NOMO-1 (cell line): ENCODE data around the gene TMC5.

ENCODE experiments used
- DNase-seq, 2 experiments: peaks; one replicate each; lab custom pipeline; 2025; ENCODE audit not compliant: unreplicated experiment in 2 of 2; lab: John Stamatoyannopoulos, UW

The TMC5 gene

GRCh38 chr16:19502395-19503131 lies 84.9 kb downstream of the TMC5 start:
- peak; percentile 22 to 56 for DNase-seq

GRCh38 chr16:19503461-19504075 lies 85.9 kb downstream of the TMC5 start:
- DNase-seq: no peak

DNA sequence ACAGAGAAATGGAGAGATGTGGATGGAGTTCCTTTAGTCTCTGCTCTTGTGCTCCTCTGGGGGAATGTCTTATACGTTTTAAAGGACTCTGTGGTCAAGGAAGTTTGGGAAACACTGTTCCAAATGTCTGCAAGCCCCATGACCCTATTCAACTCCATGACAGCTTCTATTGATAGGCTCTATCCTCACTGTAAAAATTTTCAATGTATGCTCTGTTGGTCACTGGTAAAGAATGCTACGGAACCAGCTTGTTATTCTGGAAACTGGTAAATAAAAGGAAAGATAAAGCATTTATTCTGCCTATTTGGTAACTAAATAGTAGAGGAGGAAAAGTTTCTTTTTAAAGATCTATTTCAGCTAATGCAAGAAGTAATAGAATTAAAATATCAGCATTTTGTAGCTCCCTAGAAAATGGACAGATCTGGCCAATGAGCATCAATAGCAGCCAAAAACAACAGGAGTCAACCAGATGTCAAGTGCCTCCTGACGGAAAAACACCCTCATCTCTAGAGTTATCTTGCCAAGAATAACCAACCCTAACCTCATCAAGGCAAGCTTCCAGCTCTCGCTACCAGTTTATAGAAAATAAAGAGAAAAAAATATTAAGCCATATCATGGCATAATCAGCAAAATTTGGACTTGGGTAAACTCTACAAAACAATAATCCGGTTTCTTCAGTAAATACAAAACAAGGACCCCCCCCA lies 88.1 kb downstream of the TMC5 start:
- no peak for DNase-seq

DNA sequence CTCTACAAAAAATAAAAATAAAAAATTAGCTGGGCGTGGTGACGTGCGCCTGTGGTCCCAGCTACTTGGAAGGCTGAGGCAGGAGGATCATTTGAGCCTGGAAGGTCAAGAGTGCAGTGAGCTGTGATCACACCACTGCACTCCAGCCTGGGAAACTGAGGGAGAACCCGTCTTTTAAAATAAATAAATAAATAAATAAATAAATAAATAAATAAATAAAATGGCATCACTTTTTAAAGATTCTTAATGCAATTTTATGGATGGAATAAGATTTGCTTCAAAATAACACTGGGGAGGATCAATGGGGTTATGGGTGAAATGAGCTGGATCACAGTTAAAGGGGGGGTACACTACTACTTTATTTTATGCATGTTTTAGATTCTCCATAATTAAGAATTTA lies 89.3 kb downstream of the TMC5 start:
- no peak for DNase-seq

- no peak for DNase-seq
Measured at GRCh38 chr16:19507867-19508266, 90.2 kb downstream of the TMC5 start.

GRCh38 chr16:19512297-19512696 lies 94.6 kb downstream of the TMC5 start:
- DNase-seq: no peak

DNA sequence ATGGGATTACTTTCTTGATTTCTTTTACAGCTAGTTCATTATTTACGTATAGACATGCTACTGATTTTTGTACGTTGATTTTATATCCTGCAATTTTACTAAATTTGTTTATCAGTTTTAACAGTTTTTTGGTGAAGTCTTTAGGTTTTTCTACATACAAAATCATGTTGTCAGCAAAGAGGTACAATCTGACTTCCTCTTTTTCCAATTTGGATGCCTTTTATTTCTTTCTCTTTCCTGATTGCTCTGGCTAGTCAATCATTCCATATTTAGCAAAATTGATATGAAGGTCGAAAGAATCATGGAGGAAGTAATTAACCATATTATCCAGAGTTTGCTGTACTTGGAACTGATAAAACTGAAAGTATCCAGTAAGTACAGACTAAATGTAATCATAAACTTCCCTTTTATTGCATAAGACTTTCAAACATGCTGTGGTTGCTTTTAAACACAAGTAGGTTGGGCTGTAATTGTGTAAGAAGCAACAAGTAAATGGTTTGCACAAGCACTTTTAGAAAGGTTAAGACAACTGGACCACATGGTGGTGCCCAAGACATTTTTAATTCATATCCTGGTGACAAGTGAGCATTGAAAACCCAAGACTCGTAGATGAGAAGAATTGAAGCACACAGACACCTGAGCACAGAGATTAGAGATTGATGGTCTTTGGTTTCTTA lies 95.8 kb downstream of the TMC5 start:
- peak; percentile 70 to 94 for DNase-seq

- no peak for DNase-seq
Measured at GRCh38 chr16:19515757-19516156, 98.1 kb downstream of the TMC5 start.

DNA sequence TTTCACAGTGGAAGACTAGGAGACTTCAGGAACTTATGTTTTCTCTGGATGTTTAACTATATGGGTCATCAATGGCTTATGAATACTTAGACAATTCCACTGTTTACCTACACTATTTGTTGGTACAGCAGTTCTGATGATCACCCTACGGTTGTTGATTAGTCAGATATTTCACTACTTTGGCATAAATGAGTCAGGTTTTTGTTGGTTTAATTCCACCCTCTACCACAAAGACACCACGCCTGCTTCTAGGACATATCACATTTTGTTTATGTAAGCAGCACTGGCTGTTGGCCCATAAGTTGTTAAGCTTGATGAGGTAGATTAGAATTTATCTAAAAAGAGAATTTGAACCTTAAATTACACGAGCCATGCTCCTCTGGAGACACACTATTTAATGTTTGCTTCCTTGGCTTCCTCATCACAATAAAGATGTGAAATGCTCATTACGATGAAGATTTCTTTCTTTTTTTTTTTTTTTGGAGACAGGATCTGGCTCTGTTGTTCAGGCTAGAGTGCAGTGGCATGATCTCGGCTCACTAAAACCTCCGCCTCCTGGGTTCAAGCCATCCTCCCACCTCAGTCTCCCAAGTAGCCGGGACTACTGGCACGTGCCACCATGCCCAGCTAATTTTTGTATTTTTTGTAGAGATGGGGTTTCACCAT lies 99.9 kb downstream of the TMC5 start:
- no peak for DNase-seq

DNA sequence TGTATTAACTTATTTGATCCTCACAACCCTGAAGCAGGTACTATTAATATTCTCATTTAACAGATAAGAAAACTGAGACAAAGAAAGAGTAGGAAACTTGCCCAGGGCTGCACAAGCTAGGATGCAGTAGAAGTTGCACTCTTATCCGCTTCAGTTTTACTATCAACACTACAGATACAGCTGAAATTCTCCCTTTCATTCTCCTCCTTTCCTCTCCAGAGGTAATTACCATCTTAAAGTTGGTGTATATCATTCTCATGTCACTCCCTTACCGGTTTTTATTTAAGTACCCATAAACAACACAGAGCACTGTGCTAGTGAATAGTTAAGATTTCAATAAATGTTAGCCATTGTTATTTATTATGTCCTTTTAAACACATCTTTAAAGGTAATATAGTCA lies 100.7 kb downstream of the TMC5 start:
- no peak for DNase-seq

DNA sequence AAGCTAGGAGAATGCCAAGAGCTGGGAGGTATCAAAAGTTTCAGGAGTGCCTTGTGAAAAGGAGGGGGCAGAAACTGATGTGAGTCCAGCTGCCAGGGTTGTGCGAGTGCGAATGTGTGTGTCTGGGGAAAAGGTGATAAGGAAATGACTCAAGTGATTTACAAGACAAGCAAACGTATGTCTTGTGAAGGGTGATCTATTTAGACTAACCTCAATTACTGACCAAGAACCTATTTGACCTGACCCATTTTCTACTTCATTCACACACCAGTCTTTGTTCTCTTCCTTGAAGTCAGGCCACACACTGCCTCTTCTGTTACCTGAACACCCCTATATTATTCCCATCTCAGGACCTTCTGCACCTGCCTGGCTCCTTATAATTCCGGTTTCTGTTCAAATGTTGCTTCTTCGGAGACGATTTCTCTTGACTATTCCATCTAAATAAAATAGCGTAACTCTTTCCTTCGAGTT lies 103.2 kb downstream of the TMC5 start:
- peak in 1 of 2 experiments; percentile 1 for DNase-seq

GRCh38 chr16:19521471-19522396 lies 104.1 kb downstream of the TMC5 start, which contains the start of gene GDE1:
Gene GDE1 (minus strand): TSS chr16:19522098. CDS start chr16:19521964, 134 bp downstream.
- DNase-seq: peak; percentile 82 to 89

GRCh38 chr16:19522397-19522732 lies 104.7 kb downstream of the TMC5 start:
- DNase-seq: peak in 1 of 2 experiments; percentile 21

DNA sequence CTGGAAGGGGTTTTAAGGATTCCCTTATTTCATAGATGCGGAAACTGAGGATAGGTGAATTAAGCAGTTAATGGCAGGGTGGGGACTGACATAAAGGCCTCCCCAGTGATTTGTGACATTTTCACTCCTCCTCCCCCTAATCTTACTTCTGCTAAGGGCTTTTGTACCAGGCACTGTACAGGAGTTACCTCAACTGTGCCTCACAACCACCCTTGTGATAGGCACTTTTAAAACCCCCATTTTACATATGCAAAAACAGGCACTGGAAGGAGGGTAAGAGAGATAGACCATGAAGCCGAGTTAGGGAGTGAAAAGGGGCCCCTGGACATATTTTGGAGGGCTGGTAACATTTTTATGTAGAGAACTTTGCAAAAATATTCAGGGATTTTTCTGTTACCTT lies 105.1 kb downstream of the TMC5 start:
- DNase-seq: no peak

GRCh38 chr16:19523184-19523558 lies 105.5 kb downstream of the TMC5 start:
- no peak for DNase-seq

DNA sequence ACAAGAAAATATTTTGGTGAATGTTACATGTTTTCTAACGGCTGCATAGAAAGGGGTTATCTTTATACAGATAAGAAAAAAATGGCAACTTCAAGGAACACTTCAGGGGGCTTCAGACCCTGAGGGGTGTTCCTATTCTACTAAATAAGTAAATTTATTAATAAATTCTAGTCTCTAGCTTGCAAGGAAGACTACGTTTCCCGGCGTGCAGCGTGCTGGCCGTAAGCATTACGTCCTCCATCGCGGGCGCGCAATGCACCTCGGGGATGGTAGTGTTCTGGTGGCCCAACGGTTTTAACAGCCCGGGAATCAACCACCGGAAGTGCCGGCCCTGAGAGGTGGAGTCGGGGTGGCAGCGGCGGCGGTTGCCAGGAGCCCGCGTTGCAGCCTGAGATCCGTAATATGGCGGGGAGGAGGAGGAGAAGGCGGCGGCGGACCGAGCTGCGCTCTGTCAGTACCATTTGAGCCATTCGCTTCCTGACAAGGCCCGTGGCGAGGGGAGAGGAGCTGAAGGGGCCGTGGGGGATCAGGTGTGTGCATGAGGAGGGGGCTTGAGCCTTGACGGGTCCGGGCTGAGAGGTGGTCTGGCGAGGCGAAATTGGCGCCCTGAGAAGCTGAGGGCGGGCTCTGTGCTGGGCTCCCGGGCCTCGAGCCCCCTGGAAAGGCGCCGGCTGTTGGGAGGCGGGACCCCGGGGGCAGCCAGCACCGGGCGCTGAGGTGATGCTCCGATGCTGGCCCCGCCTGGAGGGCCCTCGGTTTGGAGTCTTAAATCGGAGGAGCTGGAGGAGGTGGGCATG lies 106.1 kb downstream of the TMC5 start, which contains the start of gene CCP110:
Gene CCP110, plus strand, starts transcription at position 384 of the 797 bp plus-strand sequence. CDS start 3,940 bp downstream, outside the sequence.
- DNase-seq: peak; percentile 96 to 97

DNA sequence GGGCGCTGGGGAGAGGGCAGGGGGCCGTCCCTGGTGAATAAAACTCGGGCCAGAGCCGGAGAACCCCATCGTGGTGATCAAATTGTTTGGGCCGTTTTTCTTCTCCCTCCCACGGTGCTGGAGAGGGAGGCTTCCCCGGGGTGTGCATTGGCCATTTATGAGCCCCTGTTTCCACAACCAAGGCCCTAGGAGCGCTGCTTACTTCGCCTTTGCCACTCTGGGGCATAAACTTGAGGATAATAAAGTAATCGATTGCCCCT lies 106.6 kb downstream of the TMC5 start:
- no peak for DNase-seq

- peak; percentile 31 to 54 for DNase-seq
Measured at GRCh38 chr16:19524616-19525384, 107.1 kb downstream of the TMC5 start.
